ENCODE measurements around the gene NLGN1. TPM values are rescaled to one million over a fixed set of nuclear protein-coding genes. Genes with fewer than 3 reads are reported as not detected.

The NLGN1 gene
- total RNA-seq, 1 experiment from 2014 or later, result not detected

DNA sequence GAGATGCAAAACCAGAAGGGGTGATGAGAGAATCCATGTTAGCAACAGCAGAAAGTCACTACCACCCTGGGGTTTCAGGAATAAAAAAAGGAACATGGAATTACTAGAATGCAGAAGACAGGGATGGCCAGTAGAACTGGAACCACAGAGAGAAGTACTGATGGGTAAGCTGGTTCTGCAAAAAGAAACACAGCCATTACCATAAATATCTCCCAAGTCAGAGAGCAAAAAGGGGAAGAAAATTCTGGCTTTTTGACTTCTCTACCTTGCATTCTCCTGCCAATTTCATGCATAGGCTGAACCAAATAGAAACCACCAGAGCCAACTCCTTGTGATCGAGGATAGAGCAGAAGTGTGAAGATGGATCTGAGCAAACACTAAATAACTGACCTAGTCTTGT lies 911.2 kb downstream of the NLGN1 start (continued):
- TF ChIP-seq EZH2phosphoT487 (IDR thresholded peaks at IDR 0.05; ENCODE audit: borderline replicate concordance), result no peak

- no peaks in the 10 kb centered on the region for H3K79me2 ChIP-seq (ENCODE audit: insufficient read depth, low read length)
- H3K4me3 ChIP-seq (replicated peaks in 1 of 2; ENCODE audit: low read depth in 1 of 2, low read length in 2 of 2), result no peak overlapping the region
- no peak overlapping the region for H3K27ac ChIP-seq (ENCODE audit: low read depth, low read length)
- intact Hi-C loops (cut with micrococcal nuclease), result no loop called here
- H3K4me2 ChIP-seq (ENCODE audit: low read length), result no peak overlapping the region
- no peak overlapping the region for H3K9ac ChIP-seq (ENCODE audit: low read length)
- ChIA-PET POLR2A (no interaction called here), CTCF (no interaction called here), RAD21 (ENCODE audit: low non-redundant PET in 1 of 2, low total read pairs in 2 of 2, uncharacterized antibody in 2 of 2, unreplicated experiment in 2 of 2) (no interaction called here)
- H3K9me2 ChIP-seq (ENCODE audit: insufficient read depth), result no peaks in the 10 kb centered on the region
- ATAC-seq, result no peak
- DNase-seq (ENCODE audit: low read depth, low spot score), result no peak
- no peak for TF ChIP-seq EZH2phosphoT487 (IDR thresholded peaks at IDR 0.05; ENCODE audit: borderline replicate concordance)
- BruUV-seq (replicated peaks), result no TSS peak
- no peaks in the 10 kb centered on the region for H3K9me3 ChIP-seq (ENCODE audit: control insufficient read depth in 1 of 2, insufficient read depth in 1 of 2, low read depth in 1 of 2, low read length in 2 of 2)
- no peaks in the 10 kb centered on the region for H3K4me1 ChIP-seq (ENCODE audit: control insufficient read depth in 1 of 2, insufficient read depth in 2 of 2, low read length in 2 of 2)
- no peaks in the 10 kb centered on the region for H3K36me3 ChIP-seq (ENCODE audit: control insufficient read depth in 1 of 2, insufficient read depth in 2 of 2, low read length in 2 of 2)
- no peak overlapping the region for H2AFZ ChIP-seq (ENCODE audit: low read depth, low read length, poor library complexity, severe bottlenecking)
- H3K27me3 ChIP-seq (ENCODE audit: insufficient read depth, low read length), result no peaks in the 10 kb centered on the region
- H4K20me1 ChIP-seq (ENCODE audit: insufficient read depth), result no peaks in the 10 kb centered on the region
Observed at GRCh38 chr3:174310475-174310983, 913.0 kb downstream of the NLGN1 start.

DNA sequence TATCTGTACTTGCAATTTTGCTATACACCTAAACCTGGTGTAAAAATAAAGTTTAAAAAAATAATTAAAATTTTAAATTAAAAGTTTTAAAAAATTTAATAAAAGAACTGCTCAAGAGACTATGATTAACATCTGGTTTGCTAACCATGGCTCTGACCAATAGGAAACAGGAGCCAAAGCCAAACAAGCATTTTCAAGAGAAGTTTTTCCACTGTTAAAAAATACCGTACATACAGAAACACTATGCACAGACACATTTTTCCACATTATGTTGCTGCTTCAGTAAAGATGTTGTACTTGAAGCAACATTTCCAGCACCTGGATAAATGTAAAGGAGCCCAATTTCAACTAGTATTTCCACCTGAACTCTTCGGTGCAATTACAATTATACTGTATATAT lies 917.7 kb downstream of the NLGN1 start:
- Histone ChIP-seq H3K27me3 (ENCODE audit: insufficient read depth, low read length) (no peaks in the 10 kb centered on the region), H3K79me2 (ENCODE audit: insufficient read depth, low read length) (no peaks in the 10 kb centered on the region), H3K4me1 (ENCODE audit: control insufficient read depth in 1 of 2, insufficient read depth in 2 of 2, low read length in 2 of 2) (no peaks in the 10 kb centered on the region), H3K27ac (ENCODE audit: low read depth, low read length) (no peak overlapping the region), H4K20me1 (ENCODE audit: insufficient read depth) (no peaks in the 10 kb centered on the region), H3K9ac (ENCODE audit: low read length) (no peak overlapping the region), H3K9me3 (ENCODE audit: control insufficient read depth in 1 of 2, insufficient read depth in 1 of 2, low read depth in 1 of 2, low read length in 2 of 2) (no peaks in the 10 kb centered on the region), H2AFZ (ENCODE audit: low read depth, low read length, poor library complexity, severe bottlenecking) (no peak overlapping the region), H3K9me2 (ENCODE audit: insufficient read depth) (no peaks in the 10 kb centered on the region), H3K4me2 (ENCODE audit: low read length) (no peak overlapping the region), H3K4me3 (replicated peaks in 1 of 2; ENCODE audit: low read depth in 1 of 2, low read length in 2 of 2) (no peak overlapping the region), H3K36me3 (ENCODE audit: control insufficient read depth in 1 of 2, insufficient read depth in 2 of 2, low read length in 2 of 2) (no peaks in the 10 kb centered on the region)
- ChIA-PET RAD21 (ENCODE audit: low non-redundant PET in 1 of 2, low total read pairs in 2 of 2, uncharacterized antibody in 2 of 2, unreplicated experiment in 2 of 2) (no interaction called here), POLR2A (no interaction called here), CTCF (no interaction called here)
- no peak for DNase-seq (ENCODE audit: low read depth, low spot score)
- BruUV-seq (replicated peaks), result no TSS peak
- ATAC-seq, result no peak
- intact Hi-C loops (cut with micrococcal nuclease), result no loop called here
- TF ChIP-seq EGR1 (IDR thresholded peaks at IDR 0.05; ENCODE audit: low read depth), result no peak
- TF ChIP-seq SP1 (IDR thresholded peaks at IDR 0.05; ENCODE audit: low read depth), result no peak
- TF ChIP-seq ATF3 (IDR thresholded peaks at IDR 0.05), result no peak
- TF ChIP-seq RAD21 (IDR thresholded peaks at IDR 0.05; ENCODE audit: low read depth), result no peak
- TF ChIP-seq, protein P1, sequence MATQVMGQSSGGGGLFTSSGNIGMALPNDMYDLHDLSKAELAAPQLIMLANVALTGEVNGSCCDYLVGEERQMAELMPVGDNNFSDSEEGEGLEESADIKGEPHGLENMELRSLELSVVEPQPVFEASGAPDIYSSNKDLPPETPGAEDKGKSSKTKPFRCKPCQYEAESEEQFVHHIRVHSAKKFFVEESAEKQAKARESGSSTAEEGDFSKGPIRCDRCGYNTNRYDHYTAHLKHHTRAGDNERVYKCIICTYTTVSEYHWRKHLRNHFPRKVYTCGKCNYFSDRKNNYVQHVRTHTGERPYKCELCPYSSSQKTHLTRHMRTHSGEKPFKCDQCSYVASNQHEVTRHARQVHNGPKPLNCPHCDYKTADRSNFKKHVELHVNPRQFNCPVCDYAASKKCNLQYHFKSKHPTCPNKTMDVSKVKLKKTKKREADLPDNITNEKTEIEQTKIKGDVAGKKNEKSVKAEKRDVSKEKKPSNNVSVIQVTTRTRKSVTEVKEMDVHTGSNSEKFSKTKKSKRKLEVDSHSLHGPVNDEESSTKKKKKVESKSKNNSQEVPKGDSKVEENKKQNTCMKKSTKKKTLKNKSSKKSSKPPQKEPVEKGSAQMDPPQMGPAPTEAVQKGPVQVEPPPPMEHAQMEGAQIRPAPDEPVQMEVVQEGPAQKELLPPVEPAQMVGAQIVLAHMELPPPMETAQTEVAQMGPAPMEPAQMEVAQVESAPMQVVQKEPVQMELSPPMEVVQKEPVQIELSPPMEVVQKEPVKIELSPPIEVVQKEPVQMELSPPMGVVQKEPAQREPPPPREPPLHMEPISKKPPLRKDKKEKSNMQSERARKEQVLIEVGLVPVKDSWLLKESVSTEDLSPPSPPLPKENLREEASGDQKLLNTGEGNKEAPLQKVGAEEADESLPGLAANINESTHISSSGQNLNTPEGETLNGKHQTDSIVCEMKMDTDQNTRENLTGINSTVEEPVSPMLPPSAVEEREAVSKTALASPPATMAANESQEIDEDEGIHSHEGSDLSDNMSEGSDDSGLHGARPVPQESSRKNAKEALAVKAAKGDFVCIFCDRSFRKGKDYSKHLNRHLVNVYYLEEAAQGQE (IDR thresholded peaks at IDR 0.05; ENCODE audit: low read depth), result no peak
- no peak for TF ChIP-seq SRF (IDR thresholded peaks at IDR 0.05; ENCODE audit: low read depth)
- TF ChIP-seq YY1 (IDR thresholded peaks at IDR 0.05; ENCODE audit: extremely low read depth, insufficient replicate concordance, low read depth, low read length), result no peak
- TF ChIP-seq, protein P2, sequence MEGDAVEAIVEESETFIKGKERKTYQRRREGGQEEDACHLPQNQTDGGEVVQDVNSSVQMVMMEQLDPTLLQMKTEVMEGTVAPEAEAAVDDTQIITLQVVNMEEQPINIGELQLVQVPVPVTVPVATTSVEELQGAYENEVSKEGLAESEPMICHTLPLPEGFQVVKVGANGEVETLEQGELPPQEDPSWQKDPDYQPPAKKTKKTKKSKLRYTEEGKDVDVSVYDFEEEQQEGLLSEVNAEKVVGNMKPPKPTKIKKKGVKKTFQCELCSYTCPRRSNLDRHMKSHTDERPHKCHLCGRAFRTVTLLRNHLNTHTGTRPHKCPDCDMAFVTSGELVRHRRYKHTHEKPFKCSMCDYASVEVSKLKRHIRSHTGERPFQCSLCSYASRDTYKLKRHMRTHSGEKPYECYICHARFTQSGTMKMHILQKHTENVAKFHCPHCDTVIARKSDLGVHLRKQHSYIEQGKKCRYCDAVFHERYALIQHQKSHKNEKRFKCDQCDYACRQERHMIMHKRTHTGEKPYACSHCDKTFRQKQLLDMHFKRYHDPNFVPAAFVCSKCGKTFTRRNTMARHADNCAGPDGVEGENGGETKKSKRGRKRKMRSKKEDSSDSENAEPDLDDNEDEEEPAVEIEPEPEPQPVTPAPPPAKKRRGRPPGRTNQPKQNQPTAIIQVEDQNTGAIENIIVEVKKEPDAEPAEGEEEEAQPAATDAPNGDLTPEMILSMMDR (IDR thresholded peaks at IDR 0.05 in 2 of 3, conservative IDR thresholded peaks at IDR 0.05 in 1 of 3; ENCODE audit: borderline replicate concordance in 1 of 3, insufficient read depth in 1 of 3, low read depth in 2 of 3, low read length in 2 of 3), result no peak
- TF ChIP-seq POLR2A (IDR thresholded peaks at IDR 0.05; ENCODE audit: borderline replicate concordance, extremely low read depth, insufficient read depth, insufficient read length), result no peak
- TF ChIP-seq POLR2AphosphoS5 (IDR thresholded peaks at IDR 0.05; ENCODE audit: low read depth, low read length), result no peak
- no peak for TF ChIP-seq CBX3 (IDR thresholded peaks at IDR 0.05; ENCODE audit: low read depth)
